Panc1 (cell line): Measurements from ENCODE around the gene NR2C2. TPM values are rescaled to one million over a fixed set of nuclear protein-coding genes. Genes with fewer than 3 reads are reported as not detected.

Experiments used
- ATAC-seq: fragments of 200-7000 bp; cut with Tn5 transposase; 2 replicates; pipeline ENCODE4 v1.9.1; 2020; ENCODE audit warnings: mild to moderate bottlenecking, moderate library complexity
- BruUV-seq: library from RNA; stranded (reverse); fragments of 400-500 nt; replicated peaks from 2 replicates; lab custom pipeline; 2021; lab: Mats Ljungman, UMichigan
- CTCF ChIA-PET: fragments of 300-600 bp; sonication (Branson Sonifier 250); formaldehyde crosslinking; loops from one replicate; lab custom pipeline; 2022; ENCODE audit warnings: antibody characterized with exemption; lab: Charles Lee
- POLR2A ChIA-PET: fragments of 300-600 bp; sonication (Branson Sonifier 250); formaldehyde crosslinking; loops from one replicate; lab custom pipeline; 2022; ENCODE audit warnings: antibody characterized with exemption; lab: Charles Lee
- DNase-seq: peaks from one replicate; pipeline ENCODE4 v3.0.0-alpha.2; 2010; ENCODE audit warnings: low read depth, low spot score
- H3K27ac ChIP-seq: 2 replicates; pipeline ENCODE4 v1.5.1; 2011; ENCODE audit warnings: mild to moderate bottlenecking, low read length, inconsistent platforms
- H3K27me3 ChIP-seq: fragments of 200-500 bp; sonication (Bioruptor generic); 2 replicates; pipeline ENCODE4 v1.6.0; 2014; ENCODE audit warnings: low read length, inconsistent platforms; ENCODE audit not compliant: control insufficient read depth, insufficient read depth
- H3K36me3 ChIP-seq: fragments of 200-500 bp; sonication (Bioruptor generic); 2 replicates; pipeline ENCODE4 v1.5.1; 2014; ENCODE audit warnings: inconsistent platforms, mild to moderate bottlenecking, low read length, moderate library complexity; ENCODE audit not compliant: control insufficient read depth, insufficient read depth
- H3K4me1 ChIP-seq: 2 replicates; pipeline ENCODE4 v1.5.1; 2011; ENCODE audit warnings: inconsistent platforms, mild to moderate bottlenecking, low read length, moderate library complexity; ENCODE audit not compliant: control insufficient read depth, insufficient read depth
- H3K4me3 ChIP-seq, 2 experiments: 2 replicates each; pipeline ENCODE4 v1.5.1; 2011 to 2012; ENCODE audit warnings: low read depth in 2 of 2, low read length in 2 of 2, mild to moderate bottlenecking in 2 of 2, inconsistent platforms in 1 of 2, moderate library complexity in 1 of 2
- H3K9me3 ChIP-seq: fragments of 200-500 bp; sonication (Bioruptor generic); 2 replicates; pipeline ENCODE4 v1.5.1; 2014; ENCODE audit warnings: low read depth, mild to moderate bottlenecking, inconsistent platforms, low read length, moderate library complexity; ENCODE audit not compliant: control insufficient read depth, insufficient read depth
- CTCF ChIP-seq: fragments of 450-650 bp; IDR thresholded peaks from 2 replicates; pipeline ENCODE4 v1.5.1; 2017; ENCODE audit warnings: mild to moderate bottlenecking
- POLR2AphosphoS5 ChIP-seq: IDR thresholded peaks from 2 replicates; pipeline ENCODE4 v1.6.1; 2012; ENCODE audit warnings: mild to moderate bottlenecking, low read depth, low read length, moderate library complexity
- SIN3A ChIP-seq: IDR thresholded peaks from 2 replicates; pipeline ENCODE4 v1.6.1; 2012; ENCODE audit warnings: low read depth, mild to moderate bottlenecking, low read length, moderate library complexity, borderline replicate concordance; ENCODE audit not compliant: insufficient read depth
- TCF7L2 ChIP-seq: IDR thresholded peaks from 2 replicates; pipeline ENCODE4 v1.6.1; 2011; ENCODE audit warnings: mild to moderate bottlenecking, low read depth, low read length, inconsistent platforms
- in situ Hi-C: cut with HindIII; loops from 2 replicates; pipeline ENCODE4 v1.10.0; 2016; ENCODE audit warnings: low sequenced_read_pairs, low pct_unique_long_range_greater_than_20kb
- intact Hi-C: fragments of 100-400 bp; cut with micrococcal nuclease; formaldehyde crosslinking; loops from one replicate; pipeline ENCODE4 v1.10.0; 2022; ENCODE audit not compliant: unreplicated experiment
- total RNA-seq: library from RNA; stranded (reverse); gene quantifications from one replicate; pipeline ENCODE4 v1.2.1, GENCODE V29; 2021; ENCODE audit not compliant: unreplicated experiment
- TF ChIP-seq, protein P1 (sequence below), 2 experiments: IDR thresholded peaks; 2 replicates each; pipeline ENCODE4 v1.6.1; 2011 to 2012; ENCODE audit warnings: low read depth in 2 of 2, control low read depth in 1 of 2, low read length in 1 of 2, mild to moderate bottlenecking in 1 of 2, moderate library complexity in 1 of 2; ENCODE audit not compliant: insufficient read depth in 1 of 2

Gene NR2C2
- total RNA-seq, 1 experiment from 2014 or later, result 30.6 TPM

- H3K27ac ChIP-seq, result no peak overlapping the region
- in situ Hi-C loops (no loop called here), intact Hi-C loops (no loop called here)
- BruUV-seq, result no TSS peak
- DNase-seq, result no peak
- ATAC-seq, result no peak
- ChIA-PET CTCF (no interaction called here), POLR2A (no interaction called here)
- H3K4me1 ChIP-seq, result no peaks in the 10 kb centered on the region
- no peak overlapping the region for H3K4me3 ChIP-seq
- peaks cover 10% of the 10 kb centered on the region for H3K36me3 ChIP-seq
- no peaks in the 10 kb centered on the region for H3K9me3 ChIP-seq
- no peaks in the 10 kb centered on the region for H3K27me3 ChIP-seq
- no peak for TF ChIP-seq POLR2AphosphoS5
- no peak for TF ChIP-seq TCF7L2
- no peak for TF ChIP-seq CTCF
- TF ChIP-seq SIN3A, result no peak
- TF ChIP-seq, protein P1, sequence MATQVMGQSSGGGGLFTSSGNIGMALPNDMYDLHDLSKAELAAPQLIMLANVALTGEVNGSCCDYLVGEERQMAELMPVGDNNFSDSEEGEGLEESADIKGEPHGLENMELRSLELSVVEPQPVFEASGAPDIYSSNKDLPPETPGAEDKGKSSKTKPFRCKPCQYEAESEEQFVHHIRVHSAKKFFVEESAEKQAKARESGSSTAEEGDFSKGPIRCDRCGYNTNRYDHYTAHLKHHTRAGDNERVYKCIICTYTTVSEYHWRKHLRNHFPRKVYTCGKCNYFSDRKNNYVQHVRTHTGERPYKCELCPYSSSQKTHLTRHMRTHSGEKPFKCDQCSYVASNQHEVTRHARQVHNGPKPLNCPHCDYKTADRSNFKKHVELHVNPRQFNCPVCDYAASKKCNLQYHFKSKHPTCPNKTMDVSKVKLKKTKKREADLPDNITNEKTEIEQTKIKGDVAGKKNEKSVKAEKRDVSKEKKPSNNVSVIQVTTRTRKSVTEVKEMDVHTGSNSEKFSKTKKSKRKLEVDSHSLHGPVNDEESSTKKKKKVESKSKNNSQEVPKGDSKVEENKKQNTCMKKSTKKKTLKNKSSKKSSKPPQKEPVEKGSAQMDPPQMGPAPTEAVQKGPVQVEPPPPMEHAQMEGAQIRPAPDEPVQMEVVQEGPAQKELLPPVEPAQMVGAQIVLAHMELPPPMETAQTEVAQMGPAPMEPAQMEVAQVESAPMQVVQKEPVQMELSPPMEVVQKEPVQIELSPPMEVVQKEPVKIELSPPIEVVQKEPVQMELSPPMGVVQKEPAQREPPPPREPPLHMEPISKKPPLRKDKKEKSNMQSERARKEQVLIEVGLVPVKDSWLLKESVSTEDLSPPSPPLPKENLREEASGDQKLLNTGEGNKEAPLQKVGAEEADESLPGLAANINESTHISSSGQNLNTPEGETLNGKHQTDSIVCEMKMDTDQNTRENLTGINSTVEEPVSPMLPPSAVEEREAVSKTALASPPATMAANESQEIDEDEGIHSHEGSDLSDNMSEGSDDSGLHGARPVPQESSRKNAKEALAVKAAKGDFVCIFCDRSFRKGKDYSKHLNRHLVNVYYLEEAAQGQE (IDR thresholded peaks at IDR 0.05; ENCODE audit: insufficient read depth in 1 of 2, low read depth in 2 of 2, low read length in 1 of 2), result no peak
Measured at GRCh38 chr3:15074500-15074899, 127.1 kb downstream of the NR2C2 start.

- CTCF ChIA-PET, result no interaction called here
- peaks cover 12% of the 10 kb centered on the region for H3K36me3 ChIP-seq
- H3K27ac ChIP-seq, result no peak overlapping the region
- POLR2A ChIA-PET, result no interaction called here
- no peaks in the 10 kb centered on the region for H3K9me3 ChIP-seq
- in situ Hi-C loops (no loop called here), intact Hi-C loops (no loop called here)
- TF ChIP-seq, protein P1 (IDR thresholded peaks at IDR 0.05; ENCODE audit: insufficient read depth in 1 of 2, low read depth in 2 of 2, low read length in 1 of 2), result no peak
- TF ChIP-seq TCF7L2 (no peak), CTCF (no peak)
- no peak overlapping the region for H3K4me3 ChIP-seq
- no TSS peak for BruUV-seq
- no peak for ATAC-seq
- no peaks in the 10 kb centered on the region for H3K27me3 ChIP-seq
- DNase-seq, result no peak
- H3K4me1 ChIP-seq, result no peaks in the 10 kb centered on the region
Measured at GRCh38 chr3:15079091-15079490, 131.7 kb downstream of the NR2C2 start.
